CD4-positive, CD25-positive, alpha-beta regulatory T cell (primary cell): Measurements from ENCODE around the gene CD101. TPM values are rescaled to one million over a fixed set of nuclear protein-coding genes. Genes with fewer than 3 reads are reported as not detected.
A peak's percentile ranks its signal among the peaks of the same experiment; 100 is the strongest.

Source experiments
- ATAC-seq, 2 donors: fragments of 150-1000 bp; cut with Tn5 transposase; one replicate each; pipeline ENCODE4 v1.10.0; 2021; ENCODE audit warnings: low read depth in 2 of 2, moderate number of reproducible peaks in 2 of 2, moderate library complexity in 1 of 2
- DNase-seq, 3 donors: peaks; one replicate each; pipeline versions ENCODE4 v3.0.0 to v3.0.0-alpha.2; 2012 to 2022; ENCODE audit warnings: mixed read lengths in 1 of 3
- H3K27ac ChIP-seq: one replicate; pipeline ENCODE4 v1.7.0; 2013; ENCODE audit warnings: mild to moderate bottlenecking, low read length; ENCODE audit not compliant: insufficient read depth, poor library complexity, severe bottlenecking
- H3K27me3 ChIP-seq: one replicate; pipeline ENCODE4 v1.7.0; 2013; ENCODE audit warnings: low read length; ENCODE audit not compliant: control insufficient read depth, insufficient read depth
- H3K36me3 ChIP-seq: one replicate; pipeline ENCODE4 v1.7.0; 2013; ENCODE audit warnings: mild to moderate bottlenecking, low read length, moderate library complexity; ENCODE audit not compliant: control insufficient read depth, insufficient read depth
- H3K4me1 ChIP-seq: 2 replicates; pipeline ENCODE4 v1.7.0; 2013; ENCODE audit warnings: mild to moderate bottlenecking, low read length; ENCODE audit not compliant: insufficient read depth, control insufficient read depth, poor library complexity, severe bottlenecking
- H3K4me3 ChIP-seq: one replicate; pipeline ENCODE4 v1.7.0; 2013; ENCODE audit warnings: low read depth, mild to moderate bottlenecking, low read length, moderate library complexity
- H3K9me3 ChIP-seq, 2 experiments: 1 replicate in 1 of 2; 2 replicates in 1 of 2; pipeline ENCODE4 v1.7.0; 2013; ENCODE audit warnings: low read length in 2 of 2, mild to moderate bottlenecking in 1 of 2, moderate library complexity in 1 of 2; ENCODE audit not compliant: control insufficient read depth in 2 of 2
- H3K27ac Mint-ChIP-seq, 3 donors: one replicate each; pipeline ENCODE4 v1.8.0; 2020 to 2022; ENCODE audit warnings: mild to moderate bottlenecking in 3 of 3, mixed read lengths in 3 of 3, moderate library complexity in 2 of 3
- H3K27me3 Mint-ChIP-seq: one replicate; pipeline ENCODE4 v1.8.0; 2022; ENCODE audit warnings: mild to moderate bottlenecking, mixed read lengths
- H3K36me3 Mint-ChIP-seq: one replicate; pipeline ENCODE4 v1.8.0; 2020; ENCODE audit warnings: mixed read lengths
- H3K4me1 Mint-ChIP-seq, 4 donors: one replicate each; pipeline ENCODE4 v1.8.0; 2020 to 2022; ENCODE audit warnings: mixed read lengths in 4 of 4, mild to moderate bottlenecking in 1 of 4
- H3K4me3 Mint-ChIP-seq, 4 donors: one replicate each; pipeline ENCODE4 v1.8.0; 2020 to 2022; ENCODE audit warnings: mild to moderate bottlenecking in 4 of 4, mixed read lengths in 4 of 4, moderate library complexity in 3 of 4
- H3K9me3 Mint-ChIP-seq, 7 donors: one replicate each; pipeline ENCODE4 v1.8.0; 2020 to 2022; ENCODE audit warnings: mixed read lengths in 7 of 7, mild to moderate bottlenecking in 3 of 7, moderate library complexity in 2 of 7
- polyA plus RNA-seq, 4 donors: library from polyadenylated mRNA; unstranded; fragments of 300-500 nt; fragmentation: Illumina TruSeq; gene quantifications; one replicate each; pipeline ENCODE4 v1.2.3, GENCODE V29; 2021
- total RNA-seq: library from RNA; stranded (reverse); gene quantifications from one replicate; pipeline ENCODE4 v1.2.3, GENCODE V29; 2022

CD101 gene
- total and polyA plus RNA-seq, 5 donors from 2014 or later: 4.3 to 38.9 (median 14.9) TPM

GRCh38 chr1:116987256-116987555 is 14.4 kb upstream of the CD101 start:
- Mint-ChIP-seq H3K9me3 (no peaks in the 10 kb centered on the region), H3K27ac (peak overlapping the region; percentile 92 to 99 (median 96)), H3K36me3 (no peaks in the 10 kb centered on the region), H3K4me1 (peaks cover 14 to 48% (median 29%) of the 10 kb centered on the region in 4 donors), H3K27me3 (no peaks in the 10 kb centered on the region), H3K4me3 (peak overlapping the region; percentile 80 to 87 (median 82))
- peak; percentile 92 to 94 for ATAC-seq
- H3K36me3 ChIP-seq: no peaks in the 10 kb centered on the region
- peak overlapping the region; percentile 75 for H3K27ac ChIP-seq
- no peaks in the 10 kb centered on the region for H3K9me3 ChIP-seq
- peak; percentile 44 to 87 (median 73) for DNase-seq
- H3K4me3 ChIP-seq: peak overlapping the region; percentile 86
- peaks cover 31% of the 10 kb centered on the region for H3K4me1 ChIP-seq
- H3K27me3 ChIP-seq: no peaks in the 10 kb centered on the region

- peaks cover 14 to 49% (median 30%) of the 10 kb centered on the region in 4 donors for H3K4me1 Mint-ChIP-seq
- Histone ChIP-seq H3K27me3 (no peaks in the 10 kb centered on the region), H3K4me1 (peaks cover 31% of the 10 kb centered on the region), H3K9me3 (no peaks in the 10 kb centered on the region), H3K36me3 (no peaks in the 10 kb centered on the region), H3K4me3 (no peak overlapping the region), H3K27ac (no peak overlapping the region)
- no peak for ATAC-seq
- H3K9me3 Mint-ChIP-seq: no peaks in the 10 kb centered on the region
- no peaks in the 10 kb centered on the region for H3K27me3 Mint-ChIP-seq
- no peak for DNase-seq
- peak overlapping the region in 1 of 4 donors; percentile 80 for H3K4me3 Mint-ChIP-seq
- H3K27ac Mint-ChIP-seq: peak overlapping the region in 2 of 3 donors; percentile 92 to 96
- no peaks in the 10 kb centered on the region for H3K36me3 Mint-ChIP-seq
Measured at GRCh38 chr1:116988248-116988647, 13.3 kb upstream of the CD101 start.

GRCh38 chr1:116988908-116989307 is 12.7 kb upstream of the CD101 start:
- Histone ChIP-seq H3K4me1 (peaks cover 31% of the 10 kb centered on the region), H3K4me3 (no peak overlapping the region)
- peak overlapping the region in 1 of 4 donors; percentile 16 for H3K4me3 Mint-ChIP-seq

DNA sequence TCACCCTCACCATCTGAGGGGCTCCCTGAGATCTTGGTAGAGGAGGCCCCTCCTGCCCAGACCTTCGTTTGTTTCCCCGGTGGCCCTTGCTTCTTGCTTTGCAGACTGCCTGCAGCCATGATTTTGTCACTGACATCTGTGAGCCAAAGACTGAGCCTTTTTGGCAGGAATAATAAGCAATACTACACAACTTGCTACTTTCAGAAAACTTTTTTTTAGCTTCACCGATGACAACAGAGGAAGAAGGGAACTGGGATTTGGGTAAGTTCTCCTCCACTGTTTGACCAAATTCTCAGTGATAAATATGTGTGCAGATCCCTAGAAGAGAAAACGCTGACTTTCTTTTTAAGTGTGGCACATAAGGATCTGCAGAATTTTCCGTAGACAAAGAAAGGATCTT is 11.7 kb upstream of the CD101 start:
- H3K4me1 Mint-ChIP-seq: peaks cover 14 to 45% (median 28%) of the 10 kb centered on the region in 4 donors
- ATAC-seq (no peak), DNase-seq (no peak)
- H3K4me3 Mint-ChIP-seq: no peak overlapping the region
- H3K27ac Mint-ChIP-seq: no peak overlapping the region
- peaks cover 0 to 3% (median 0%) of the 10 kb centered on the region in 7 donors for H3K9me3 Mint-ChIP-seq
- H3K4me1 ChIP-seq: peaks cover 31% of the 10 kb centered on the region
- no peaks in the 10 kb centered on the region for H3K9me3 ChIP-seq
- H3K27me3 ChIP-seq: no peaks in the 10 kb centered on the region
- H3K36me3 ChIP-seq: no peaks in the 10 kb centered on the region
- H3K36me3 Mint-ChIP-seq: no peaks in the 10 kb centered on the region
- no peak overlapping the region for H3K4me3 ChIP-seq
- H3K27me3 Mint-ChIP-seq: no peaks in the 10 kb centered on the region
- H3K27ac ChIP-seq: no peak overlapping the region

More at GRCh38 chr1:116988908-116989307, 12.7 kb upstream of the CD101 start:
- H3K36me3 Mint-ChIP-seq: no peaks in the 10 kb centered on the region
- H3K27ac Mint-ChIP-seq: peak overlapping the region in 1 of 3 donors; percentile 53
- H3K4me1 Mint-ChIP-seq: peaks cover 14 to 49% (median 30%) of the 10 kb centered on the region in 4 donors
- peaks cover 0 to 3% (median 0%) of the 10 kb centered on the region in 7 donors for H3K9me3 Mint-ChIP-seq
- H3K9me3 ChIP-seq: no peaks in the 10 kb centered on the region
- DNase-seq (no peak), ATAC-seq (no peak)
- H3K27me3 ChIP-seq: no peaks in the 10 kb centered on the region
- H3K27ac ChIP-seq: no peak overlapping the region
- no peaks in the 10 kb centered on the region for H3K36me3 ChIP-seq
- H3K27me3 Mint-ChIP-seq: no peaks in the 10 kb centered on the region

GRCh38 chr1:116990612-116991151 is 10.9 kb upstream of the CD101 start:
- no peaks in the 10 kb centered on the region for H3K36me3 ChIP-seq
- no peak overlapping the region for H3K27ac ChIP-seq
- ATAC-seq: no peak
- H3K27ac Mint-ChIP-seq: no peak overlapping the region
- H3K4me3 ChIP-seq: no peak overlapping the region
- no peaks in the 10 kb centered on the region for H3K36me3 Mint-ChIP-seq
- H3K4me1 ChIP-seq: peaks cover 31% of the 10 kb centered on the region
- no peak overlapping the region for H3K4me3 Mint-ChIP-seq
- DNase-seq: no peak
- H3K27me3 ChIP-seq: no peaks in the 10 kb centered on the region
- peaks cover 0 to 3% (median 0%) of the 10 kb centered on the region in 7 donors for H3K9me3 Mint-ChIP-seq
- peaks cover 14 to 42% (median 28%) of the 10 kb centered on the region in 4 donors for H3K4me1 Mint-ChIP-seq
- no peaks in the 10 kb centered on the region for H3K27me3 Mint-ChIP-seq
- H3K9me3 ChIP-seq: no peaks in the 10 kb centered on the region

GRCh38 chr1:116991171-116991845 is 10.3 kb upstream of the CD101 start:
- no peaks in the 10 kb centered on the region for H3K9me3 ChIP-seq
- Mint-ChIP-seq H3K36me3 (no peaks in the 10 kb centered on the region), H3K9me3 (peaks cover 0 to 3% (median 0%) of the 10 kb centered on the region in 7 donors), H3K27me3 (no peaks in the 10 kb centered on the region), H3K27ac (peak overlapping the region in 2 of 3 donors; percentile 84 to 89), H3K4me1 (peaks cover 10 to 37% (median 24%) of the 10 kb centered on the region in 4 donors), H3K4me3 (peak overlapping the region in 3 of 4 donors; percentile 15 to 72 (median 22))
- no peak overlapping the region for H3K27ac ChIP-seq
- no peak for ATAC-seq
- H3K27me3 ChIP-seq: no peaks in the 10 kb centered on the region
- H3K4me1 ChIP-seq: peaks cover 29% of the 10 kb centered on the region
- peak overlapping the region; percentile 0 for H3K4me3 ChIP-seq
- DNase-seq: no peak
- H3K36me3 ChIP-seq: no peaks in the 10 kb centered on the region

GRCh38 chr1:116991918-116992317 is 9.6 kb upstream of the CD101 start:
- Histone ChIP-seq H3K4me3 (peak overlapping the region; percentile 0), H3K4me1 (peaks cover 22% of the 10 kb centered on the region), H3K27ac (no peak overlapping the region), H3K36me3 (no peaks in the 10 kb centered on the region), H3K9me3 (no peaks in the 10 kb centered on the region), H3K27me3 (no peaks in the 10 kb centered on the region)
- no peak for DNase-seq
- no peak for ATAC-seq
- peak overlapping the region in 2 of 3 donors; percentile 84 to 89 for H3K27ac Mint-ChIP-seq
- H3K9me3 Mint-ChIP-seq: peaks cover 0 to 3% (median 0%) of the 10 kb centered on the region in 7 donors
- H3K4me3 Mint-ChIP-seq: peak overlapping the region in 3 of 4 donors; percentile 15 to 72 (median 22)
- peaks cover 6 to 31% (median 18%) of the 10 kb centered on the region in 4 donors for H3K4me1 Mint-ChIP-seq
- no peaks in the 10 kb centered on the region for H3K27me3 Mint-ChIP-seq
- H3K36me3 Mint-ChIP-seq: no peaks in the 10 kb centered on the region
